Keratinocyte (primary cell): ENCODE measurements around the gene CLNK. TPM values are rescaled to one million over a fixed set of nuclear protein-coding genes. Genes with fewer than 3 reads are reported as not detected.

Experiments
- DNase-seq: peaks from one replicate; pipeline ENCODE4 v3.0.0-alpha.2; 2011; ENCODE audit warnings: low read depth, missing footprints, low spot score
- FAIRE-seq: peaks from 2 replicates; lab custom pipeline; 2011; peaks lifted over from hg19 to GRCh38; lab: Jason Lieb, UNC
- H2AFZ ChIP-seq: 2 replicates; pipeline ENCODE4 v1.6.0; 2012; ENCODE audit warnings: low read length, control low read depth, inconsistent platforms; ENCODE audit not compliant: control insufficient read depth
- H3K27ac ChIP-seq: 2 replicates; pipeline ENCODE4 v1.5.1; 2011; ENCODE audit warnings: low read length; ENCODE audit not compliant: control insufficient read depth, insufficient read depth
- H3K27me3 ChIP-seq: 3 replicates; pipeline ENCODE4 v1.6.0; 2011; ENCODE audit warnings: low read length; ENCODE audit not compliant: control insufficient read depth, insufficient read depth; ENCODE audit errors: extremely low read depth
- H3K36me3 ChIP-seq, 2 experiments: 2 replicates in 1 of 2; 3 replicates in 1 of 2; pipeline ENCODE4 v1.5.1; 2011; ENCODE audit warnings: low read length in 2 of 2, mild to moderate bottlenecking in 1 of 2; ENCODE audit not compliant: control insufficient read depth in 2 of 2, insufficient read depth in 2 of 2; ENCODE audit errors: extremely low read depth in 1 of 2
- H3K4me1 ChIP-seq: 3 replicates; pipeline ENCODE4 v1.5.1; 2011; ENCODE audit warnings: low read length; ENCODE audit not compliant: control insufficient read depth, insufficient read depth; ENCODE audit errors: extremely low read depth
- H3K4me2 ChIP-seq: 3 replicates; pipeline ENCODE4 v1.6.0; 2011; ENCODE audit warnings: low read depth, low read length; ENCODE audit not compliant: control insufficient read depth, insufficient read depth; ENCODE audit errors: extremely low read depth
- H3K4me3 ChIP-seq, 3 experiments: fragments of 200-600 bp in 1 of 3; sonication (generic) in 1 of 3; 2 replicates in 2 of 3; 3 replicates in 1 of 3; pipeline ENCODE4 v1.5.1; 2011 to 2016; ENCODE audit warnings: low read length in 3 of 3, mild to moderate bottlenecking in 3 of 3, control low read depth in 2 of 3, inconsistent platforms in 1 of 3, low read depth in 1 of 3, mixed read lengths in 1 of 3, mixed run types in 1 of 3, moderate library complexity in 1 of 3; ENCODE audit not compliant: control insufficient read depth in 2 of 3, insufficient read depth in 2 of 3; ENCODE audit errors: extremely low read depth in 1 of 3
- H3K79me2 ChIP-seq: 2 replicates; pipeline ENCODE4 v1.6.0; 2012; ENCODE audit warnings: low read length; ENCODE audit not compliant: control insufficient read depth, insufficient read depth
- H3K9ac ChIP-seq: 3 replicates; pipeline ENCODE4 v1.6.0; 2011; ENCODE audit warnings: low read length; ENCODE audit not compliant: control insufficient read depth, insufficient read depth; ENCODE audit errors: extremely low read depth
- H3K9me1 ChIP-seq: 3 replicates; pipeline ENCODE4 v1.6.0; 2011; ENCODE audit warnings: low read length; ENCODE audit not compliant: control insufficient read depth, insufficient read depth; ENCODE audit errors: extremely low read depth
- H3K9me3 ChIP-seq: 2 replicates; pipeline ENCODE4 v1.5.1; 2012; ENCODE audit warnings: low read depth, low read length; ENCODE audit not compliant: control insufficient read depth
- H4K20me1 ChIP-seq: 3 replicates; pipeline ENCODE4 v1.6.0; 2011; ENCODE audit warnings: low read length; ENCODE audit not compliant: control insufficient read depth, insufficient read depth; ENCODE audit errors: extremely low read depth
- CTCF ChIP-seq, 3 experiments: IDR thresholded peaks in 1 of 3; conservative IDR thresholded peaks in 1 of 3; optimal IDR thresholded peaks in 1 of 3; 2 replicates in 2 of 3; 3 replicates in 1 of 3; pipeline versions ENCODE3 to v1.5.1; 2011; ENCODE audit warnings: low read length in 3 of 3, mild to moderate bottlenecking in 3 of 3, moderate library complexity in 2 of 3, control low read depth in 1 of 3, inconsistent platforms in 1 of 3; ENCODE audit not compliant: insufficient read depth in 2 of 3; ENCODE audit errors: extremely low read depth in 1 of 3
- EZH2 ChIP-seq: IDR thresholded peaks from one replicate; pipeline ENCODE4 v1.6.1; 2012; ENCODE audit warnings: inconsistent platforms, mild to moderate bottlenecking, low read length, moderate library complexity
- dilution Hi-C: fragments of 300-500 bp; cut with MboI; formaldehyde crosslinking; loops from one replicate; pipeline ENCODE4 v1.7.0; 2020; ENCODE audit warnings: low sequenced_read_pairs; ENCODE audit not compliant: extremely low pct_ligation_motif_present
- polyA plus RNA-seq, 5 experiments: library from polyadenylated mRNA; depleted of rRNA in 3 of 5; stranded (reverse) in 3 of 5; stranded (forward) in 1 of 5; unstranded in 1 of 5; fragments of >200 nt; gene quantifications; 1 replicate in 1 of 5; 2 replicates in 3 of 5; 3 replicates in 1 of 5; pipeline versions ENCODE4 v1.2.1 to v1.2.3, GENCODE V29; 2011 to 2012; ENCODE audit warnings: missing spikeins in 2 of 5, low read depth in 1 of 5, low replicate concordance in 1 of 5

The CLNK gene
- polyA plus RNA-seq, 1 donor (not counting 4 experiments of a cell fraction or from before 2014, with no cell fraction given): not detected

GRCh38 chr4:10454121-10454520 lies 230.4 kb downstream of the CLNK start:
- Histone ChIP-seq H3K4me2 (no peak overlapping the region), H3K9ac (no peak overlapping the region), H3K79me2 (peaks cover 22% of the 10 kb centered on the region), H3K4me1 (peaks cover 14% of the 10 kb centered on the region), H4K20me1 (no peaks in the 10 kb centered on the region), H3K36me3 (peaks cover 14 to 28% of the 10 kb centered on the region in 2 experiments), H2AFZ (no peak overlapping the region), H3K4me3 (no peak overlapping the region), H3K27me3 (no peaks in the 10 kb centered on the region), H3K9me3 (no peaks in the 10 kb centered on the region), H3K9me1 (no peaks in the 10 kb centered on the region), H3K27ac (no peak overlapping the region)
- DNase-seq: no peak
- dilution Hi-C loops: no loop called here
- no peak for TF ChIP-seq EZH2
- no peak for TF ChIP-seq CTCF (optimal IDR thresholded peaks at IDR 0.05 in 1 of 3, IDR thresholded peaks at IDR 0.05 in 1 of 3, conservative IDR thresholded peaks at IDR 0.05 in 1 of 3; ENCODE audit: extremely low read depth in 1 of 3, insufficient read depth in 2 of 3, low read length in 3 of 3)
- no peak for FAIRE-seq

GRCh38 chr4:10448991-10449390 lies 235.6 kb downstream of the CLNK start:
- Histone ChIP-seq H3K4me2 (no peak overlapping the region), H3K9ac (no peak overlapping the region), H4K20me1 (no peaks in the 10 kb centered on the region), H3K79me2 (peaks cover 10% of the 10 kb centered on the region), H3K27me3 (no peaks in the 10 kb centered on the region), H3K4me1 (no peaks in the 10 kb centered on the region), H3K9me1 (no peaks in the 10 kb centered on the region), H2AFZ (no peak overlapping the region), H3K4me3 (no peak overlapping the region), H3K36me3 (peaks cover 32 to 33% of the 10 kb centered on the region in 2 experiments), H3K27ac (no peak overlapping the region), H3K9me3 (peaks cover 2% of the 10 kb centered on the region)
- FAIRE-seq (no peak), DNase-seq (no peak)
- no peak for TF ChIP-seq CTCF (optimal IDR thresholded peaks at IDR 0.05 in 1 of 3, IDR thresholded peaks at IDR 0.05 in 1 of 3, conservative IDR thresholded peaks at IDR 0.05 in 1 of 3; ENCODE audit: extremely low read depth in 1 of 3, insufficient read depth in 2 of 3, low read length in 3 of 3)
- no peak for TF ChIP-seq EZH2
- dilution Hi-C loops: no loop called here
